Measurements from ENCODE around the gene CCDC183. TPM values are rescaled to one million over a fixed set of nuclear protein-coding genes. Genes with fewer than 3 reads are reported as not detected.
"Not testable (repeated sequence)": the region's sequence is repeated elsewhere in the genome, so short reads cannot be mapped to it uniquely, and the experiment has no call there.

CCDC183 gene
- total RNA-seq, 2 experiments from 2014 or later: 0.97 to 1.1 TPM

GRCh38 chr9:136755302-136756133 lies 40.6 kb upstream of the CCDC183 start:
- H3K9me3 Mint-ChIP-seq: peaks cover 23% of the 10 kb centered on the region
- H3K4me3 Mint-ChIP-seq; H3K27ac Mint-ChIP-seq; H3K36me3 Mint-ChIP-seq (ENCODE audit: low read depth); POLR2A ChIA-PET; DNase-seq; H3K4me1 Mint-ChIP-seq; H3K27me3 Mint-ChIP-seq: not testable (repeated sequence)
- CTCF ChIA-PET: interaction anchor here (1.3 kb wide), 1 partner anchor 28 kb away, joined by 8 read pairs; no protein-coding TSS in a partner anchor

GRCh38 chr9:136756134-136756438 lies 40.1 kb upstream of the CCDC183 start:
- Mint-ChIP-seq H3K4me3 (no peak overlapping the region), H3K36me3 (ENCODE audit: low read depth) (peaks cover 5% of the 10 kb centered on the region), H3K27ac (no peak overlapping the region), H3K4me1 (no peaks in the 10 kb centered on the region), H3K27me3 (peaks cover 3% of the 10 kb centered on the region), H3K9me3 (peaks cover 23% of the 10 kb centered on the region)
- CTCF ChIA-PET: no interaction called here
- no peak for DNase-seq
- POLR2A ChIA-PET: no interaction called here

- no peak for DNase-seq
- H3K4me3 Mint-ChIP-seq: no peak overlapping the region
- ChIA-PET CTCF (no interaction called here), POLR2A (no interaction called here)
- H3K27me3 Mint-ChIP-seq: no peaks in the 10 kb centered on the region
- peaks cover 3% of the 10 kb centered on the region for H3K36me3 Mint-ChIP-seq (ENCODE audit: low read depth)
- peaks cover 18% of the 10 kb centered on the region for H3K9me3 Mint-ChIP-seq
- no peak overlapping the region for H3K27ac Mint-ChIP-seq
- H3K4me1 Mint-ChIP-seq: no peaks in the 10 kb centered on the region
Measured at GRCh38 chr9:136756836-136757235, 39.3 kb upstream of the CCDC183 start.

GRCh38 chr9:136757328-136757727 lies 38.8 kb upstream of the CCDC183 start:
- Mint-ChIP-seq H3K27ac (no peak overlapping the region), H3K9me3 (peaks cover 13% of the 10 kb centered on the region), H3K36me3 (ENCODE audit: low read depth) (peaks cover 2% of the 10 kb centered on the region), H3K27me3 (no peaks in the 10 kb centered on the region), H3K4me1 (no peaks in the 10 kb centered on the region), H3K4me3 (no peak overlapping the region)
- DNase-seq: no peak
- CTCF ChIA-PET: interaction anchor here (1.1 to 1.3 kb wide), 4 partner anchors 14 to 49 kb away, joined by 3 to 4 read pairs (median 4); partner anchors contain the start of gene LCN10
- POLR2A ChIA-PET: no interaction called here

GRCh38 chr9:136757751-136758140 lies 38.4 kb upstream of the CCDC183 start:
- H3K27me3 Mint-ChIP-seq: no peaks in the 10 kb centered on the region
- no peak for DNase-seq
- H3K4me1 Mint-ChIP-seq: no peaks in the 10 kb centered on the region
- H3K9me3 Mint-ChIP-seq: peaks cover 11% of the 10 kb centered on the region
- no peaks in the 10 kb centered on the region for H3K36me3 Mint-ChIP-seq (ENCODE audit: low read depth)
- CTCF ChIA-PET: interaction anchor here (0.8 to 1.3 kb wide), 7 partner anchors 8 to 49 kb away, joined by 3 to 4 read pairs (median 3); partner anchors contain the start of gene LCN10
- no peak overlapping the region for H3K4me3 Mint-ChIP-seq
- H3K27ac Mint-ChIP-seq: no peak overlapping the region
- POLR2A ChIA-PET: no interaction called here

- H3K36me3 Mint-ChIP-seq (ENCODE audit: low read depth): no peaks in the 10 kb centered on the region
- no peak overlapping the region for H3K4me3 Mint-ChIP-seq
- peaks cover 11% of the 10 kb centered on the region for H3K9me3 Mint-ChIP-seq
- H3K27me3 Mint-ChIP-seq: no peaks in the 10 kb centered on the region
- ChIA-PET POLR2A (no interaction called here), CTCF (interaction anchor here (1.1 to 1.2 kb wide), 2 partner anchors 9 to 29 kb away, joined by 3 read pairs; no protein-coding TSS in a partner anchor)
- H3K27ac Mint-ChIP-seq: no peak overlapping the region
- no peaks in the 10 kb centered on the region for H3K4me1 Mint-ChIP-seq
- DNase-seq: no peak
Measured at GRCh38 chr9:136759001-136759400, 37.1 kb upstream of the CCDC183 start.

GRCh38 chr9:136759436-136760325 lies 36.5 kb upstream of the CCDC183 start:
- peaks cover 11% of the 10 kb centered on the region for H3K9me3 Mint-ChIP-seq
- DNase-seq: no peak
- H3K27ac Mint-ChIP-seq: no peak overlapping the region
- H3K4me3 Mint-ChIP-seq: no peak overlapping the region
- no peaks in the 10 kb centered on the region for H3K4me1 Mint-ChIP-seq
- no peaks in the 10 kb centered on the region for H3K36me3 Mint-ChIP-seq (ENCODE audit: low read depth)
- ChIA-PET CTCF (no interaction called here), POLR2A (no interaction called here)
- no peaks in the 10 kb centered on the region for H3K27me3 Mint-ChIP-seq

GRCh38 chr9:136760424-136760823 lies 35.7 kb upstream of the CCDC183 start:
- no peak for DNase-seq
- Mint-ChIP-seq H3K27ac (no peak overlapping the region), H3K4me3 (no peak overlapping the region), H3K4me1 (no peaks in the 10 kb centered on the region), H3K27me3 (no peaks in the 10 kb centered on the region), H3K9me3 (peaks cover 9% of the 10 kb centered on the region), H3K36me3 (ENCODE audit: low read depth) (no peaks in the 10 kb centered on the region)
- ChIA-PET POLR2A (no interaction called here), CTCF (no interaction called here)

GRCh38 chr9:136760834-136761544 lies 35.1 kb upstream of the CCDC183 start:
- peak; percentile 29 for DNase-seq
- H3K36me3 Mint-ChIP-seq (ENCODE audit: low read depth); H3K27ac Mint-ChIP-seq; H3K4me1 Mint-ChIP-seq; H3K27me3 Mint-ChIP-seq; H3K4me3 Mint-ChIP-seq; H3K9me3 Mint-ChIP-seq; POLR2A ChIA-PET: not testable (repeated sequence)
- CTCF ChIA-PET: interaction anchor here (0.6 to 1.4 kb wide), 2 partner anchors 17 to 26 kb away, joined by 3 to 4 read pairs; no protein-coding TSS in a partner anchor

- H3K4me1 Mint-ChIP-seq: peaks cover 2% of the 10 kb centered on the region
- no peaks in the 10 kb centered on the region for H3K36me3 Mint-ChIP-seq (ENCODE audit: low read depth)
- no peaks in the 10 kb centered on the region for H3K9me3 Mint-ChIP-seq
- CTCF ChIA-PET: interaction anchor here (0.6 to 1.4 kb wide), 2 partner anchors 17 to 25 kb away, joined by 3 to 4 read pairs; no protein-coding TSS in a partner anchor
- no peak overlapping the region for H3K4me3 Mint-ChIP-seq
- H3K27ac Mint-ChIP-seq: no peak overlapping the region
- no peak for DNase-seq
- POLR2A ChIA-PET: no interaction called here
- no peaks in the 10 kb centered on the region for H3K27me3 Mint-ChIP-seq
Measured at GRCh38 chr9:136761545-136761981, 34.6 kb upstream of the CCDC183 start.

- peaks cover 5% of the 10 kb centered on the region for H3K4me1 Mint-ChIP-seq
- ChIA-PET CTCF (interaction anchor here (1.4 kb wide), 1 partner anchor 16 kb away, joined by 4 read pairs; no protein-coding TSS in a partner anchor), POLR2A (no interaction called here)
- no peaks in the 10 kb centered on the region for H3K36me3 Mint-ChIP-seq (ENCODE audit: low read depth)
- DNase-seq: no peak
- no peak overlapping the region for H3K4me3 Mint-ChIP-seq
- no peaks in the 10 kb centered on the region for H3K9me3 Mint-ChIP-seq
- H3K27ac Mint-ChIP-seq: no peak overlapping the region
- H3K27me3 Mint-ChIP-seq: no peaks in the 10 kb centered on the region
Measured at GRCh38 chr9:136762221-136762691, 33.9 kb upstream of the CCDC183 start.

- no peak overlapping the region for H3K4me3 Mint-ChIP-seq
- H3K27me3 Mint-ChIP-seq: peaks cover 6% of the 10 kb centered on the region
- H3K27ac Mint-ChIP-seq: no peak overlapping the region
- DNase-seq: peak; percentile 43
- peaks cover 5% of the 10 kb centered on the region for H3K4me1 Mint-ChIP-seq
- CTCF ChIA-PET: interaction anchor here (1.4 kb wide), 1 partner anchor 15 kb away, joined by 4 read pairs; no protein-coding TSS in a partner anchor
- H3K36me3 Mint-ChIP-seq (ENCODE audit: low read depth): no peaks in the 10 kb centered on the region
- no peaks in the 10 kb centered on the region for H3K9me3 Mint-ChIP-seq
- POLR2A ChIA-PET: no interaction called here
Measured at GRCh38 chr9:136762915-136763648, 33.1 kb upstream of the CCDC183 start.

Measured in activated CD4-positive, alpha-beta T cell treated with anti-CD3 and anti-CD28 coated beads, Interleukin-2, amount 10 ng/mL, durations not matched to agents 7 days and 5 days (primary cell).